GM12892 (cell line): ENCODE data around the gene IL4R.

Experiments
- POLR2A ChIP-seq: IDR thresholded peaks from 2 replicates; pipeline ENCODE4 v1.6.1; 2011; ENCODE audit warnings: low read depth, low read length, control low read depth
- POLR2AphosphoS5 ChIP-seq: IDR thresholded peaks from 2 replicates; pipeline ENCODE4 v1.6.1; 2011; ENCODE audit warnings: low read depth, low read length, control low read depth
- TAF1 ChIP-seq: IDR thresholded peaks from 2 replicates; pipeline ENCODE4 v1.6.1; 2011; ENCODE audit warnings: low read depth, mild to moderate bottlenecking, control low read depth, low read length, borderline replicate concordance

- TF ChIP-seq POLR2A (no peak), POLR2AphosphoS5 (no peak), TAF1 (no peak)
Observed at GRCh38 chr16:27304102-27304501, 9.7 kb upstream of the IL4R start.
